OCI-LY7 (cell line): ENCODE results near the gene PLXDC1. TPM values are rescaled to one million over a fixed set of nuclear protein-coding genes. Genes with fewer than 3 reads are reported as not detected.

ENCODE experiments used
- BruUV-seq: library from RNA; stranded (reverse); fragments of 400-500 nt; replicated peaks from 2 replicates; lab custom pipeline; 2021; lab: Mats Ljungman, UMichigan
- CTCF ChIA-PET: fragments of 300-600 bp; sonication (Branson Sonifier 250); formaldehyde crosslinking; loops from one replicate; lab custom pipeline; 2022; ENCODE audit warnings: antibody characterized with exemption; ENCODE audit not compliant: unreplicated experiment; lab: Charles Lee
- POLR2A ChIA-PET: fragments of 300-600 bp; sonication (Branson Sonifier 250); formaldehyde crosslinking; loops from one replicate; lab custom pipeline; 2022; ENCODE audit warnings: antibody characterized with exemption; lab: Charles Lee
- DNase-seq: peaks from one replicate; pipeline ENCODE4 v3.0.0-alpha.2; 2015; ENCODE audit warnings: low spot score
- H2AFZ ChIP-seq: fragments of 200-600 bp; sonication (generic), shearing (Covaris generic); 2 replicates; pipeline ENCODE4 v1.6.1; 2014; ENCODE audit warnings: mild to moderate bottlenecking, antibody characterized with exemption, low read length, moderate library complexity
- H3K27ac ChIP-seq: fragments of 200-600 bp; sonication (generic); 2 replicates; pipeline ENCODE4 v1.5.1; 2014; ENCODE audit warnings: mixed run types, low read depth, mild to moderate bottlenecking, moderate library complexity, low read length, inconsistent platforms; ENCODE audit not compliant: poor library complexity, severe bottlenecking
- H3K36me3 ChIP-seq: fragments of 200-600 bp; sonication (generic); 2 replicates; pipeline ENCODE4 v1.6.1; 2014; ENCODE audit warnings: mild to moderate bottlenecking, antibody characterized with exemption, low read length, moderate library complexity, mixed read lengths; ENCODE audit not compliant: insufficient read depth
- H3K4me1 ChIP-seq: fragments of 200-600 bp; sonication (generic); 2 replicates; pipeline ENCODE4 v1.5.1; 2014; ENCODE audit warnings: mild to moderate bottlenecking, low read length; ENCODE audit not compliant: insufficient read depth, poor library complexity, severe bottlenecking
- H3K4me2 ChIP-seq: fragments of 200-600 bp; sonication (generic); 2 replicates; pipeline ENCODE4 v1.6.1; 2014; ENCODE audit warnings: mild to moderate bottlenecking, low read length
- H3K4me3 ChIP-seq: fragments of 200-600 bp; sonication (generic); 2 replicates; pipeline ENCODE4 v1.5.1; 2014; ENCODE audit warnings: mild to moderate bottlenecking, low read depth, low read length; ENCODE audit not compliant: poor library complexity, severe bottlenecking
- H3K79me2 ChIP-seq: fragments of 200-600 bp; sonication (generic); 2 replicates; pipeline ENCODE4 v1.6.1; 2016; ENCODE audit warnings: low read depth, mild to moderate bottlenecking, low read length, moderate library complexity, mixed read lengths; ENCODE audit not compliant: insufficient read depth
- H3K9me2 ChIP-seq: fragments of 200-600 bp; sonication (generic); 2 replicates; pipeline ENCODE4 v1.6.1; 2016; ENCODE audit warnings: mild to moderate bottlenecking, low read length, mixed read lengths; ENCODE audit not compliant: insufficient read depth
- H3K9me3 ChIP-seq: fragments of 200-600 bp; sonication (generic); 2 replicates; pipeline ENCODE4 v1.6.1; 2014; ENCODE audit warnings: mild to moderate bottlenecking, mixed run types, low read length, mixed read lengths
- H4K20me1 ChIP-seq: fragments of 200-600 bp; sonication (generic); 2 replicates; pipeline ENCODE4 v1.6.1; 2014; ENCODE audit warnings: mild to moderate bottlenecking, antibody characterized with exemption, low read length, moderate library complexity, mixed read lengths; ENCODE audit not compliant: insufficient read depth
- EZH2phosphoT487 ChIP-seq: fragments of 200-600 bp; sonication (generic); IDR thresholded peaks from 2 replicates; pipeline ENCODE4 v1.6.1; 2018; ENCODE audit warnings: low read depth, borderline replicate concordance, mild to moderate bottlenecking, mixed run types, antibody characterized with exemption, low read length, moderate library complexity, mixed read lengths
- intact Hi-C: fragments of 100-400 bp; cut with micrococcal nuclease; formaldehyde crosslinking; loops from one replicate; pipeline ENCODE4 v1.10.0; 2022; ENCODE audit not compliant: unreplicated experiment
- total RNA-seq, 2 experiments: library from RNA; depleted of rRNA in 1 of 2; stranded (reverse); fragments of >200 nt in 1 of 2; shearing (Covaris generic) in 1 of 2; gene quantifications; 2 replicates each; pipeline ENCODE4 v1.2.3, GENCODE V29; 2014 to 2022
- TF ChIP-seq, protein P1 (sequence below): fragments of 200-600 bp; sonication (generic); conservative IDR thresholded peaks from 2 replicates; pipeline ENCODE4 v1.5.1; 2014; ENCODE audit warnings: mild to moderate bottlenecking, antibody characterized with exemption, low read length, moderate library complexity, mixed read lengths

Gene PLXDC1
- total RNA-seq, 2 experiments from 2014 or later: 0.13 to 0.67 TPM

DNA sequence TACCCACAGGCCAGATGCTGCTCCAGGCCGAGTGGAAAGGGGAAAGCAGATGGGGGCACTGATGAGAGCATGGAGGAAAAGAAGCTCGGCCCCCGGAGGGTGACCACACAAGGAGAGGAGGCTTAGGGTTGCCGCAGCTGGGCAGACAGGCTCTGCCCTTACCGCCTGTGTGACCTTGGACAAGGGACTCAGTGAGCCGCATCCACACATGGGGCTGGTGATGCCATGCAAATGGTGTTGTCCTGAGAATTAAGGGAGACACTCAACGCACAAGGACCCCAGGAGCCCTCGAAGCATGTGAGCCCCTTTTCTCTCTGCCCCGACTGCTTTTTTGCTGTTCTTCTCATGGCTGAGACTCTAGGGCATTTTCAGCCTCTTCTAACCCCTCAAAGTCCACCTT is 61.0 kb downstream of the PLXDC1 start:
- Histone ChIP-seq H3K4me3 (no peak overlapping the region), H4K20me1 (no peaks in the 10 kb centered on the region), H2AFZ (no peak overlapping the region), H3K9me2 (no peaks in the 10 kb centered on the region), H3K36me3 (no peaks in the 10 kb centered on the region), H3K9me3 (no peaks in the 10 kb centered on the region), H3K4me1 (peaks cover 37% of the 10 kb centered on the region), H3K27ac (no peak overlapping the region), H3K4me2 (no peak overlapping the region), H3K79me2 (no peaks in the 10 kb centered on the region)
- intact Hi-C loops: loop anchor here (10.0 kb wide), 1 partner anchor 64 kb away; the partner anchor contains the start of gene PLXDC1
- no TSS peak for BruUV-seq
- TF ChIP-seq, protein P1, sequence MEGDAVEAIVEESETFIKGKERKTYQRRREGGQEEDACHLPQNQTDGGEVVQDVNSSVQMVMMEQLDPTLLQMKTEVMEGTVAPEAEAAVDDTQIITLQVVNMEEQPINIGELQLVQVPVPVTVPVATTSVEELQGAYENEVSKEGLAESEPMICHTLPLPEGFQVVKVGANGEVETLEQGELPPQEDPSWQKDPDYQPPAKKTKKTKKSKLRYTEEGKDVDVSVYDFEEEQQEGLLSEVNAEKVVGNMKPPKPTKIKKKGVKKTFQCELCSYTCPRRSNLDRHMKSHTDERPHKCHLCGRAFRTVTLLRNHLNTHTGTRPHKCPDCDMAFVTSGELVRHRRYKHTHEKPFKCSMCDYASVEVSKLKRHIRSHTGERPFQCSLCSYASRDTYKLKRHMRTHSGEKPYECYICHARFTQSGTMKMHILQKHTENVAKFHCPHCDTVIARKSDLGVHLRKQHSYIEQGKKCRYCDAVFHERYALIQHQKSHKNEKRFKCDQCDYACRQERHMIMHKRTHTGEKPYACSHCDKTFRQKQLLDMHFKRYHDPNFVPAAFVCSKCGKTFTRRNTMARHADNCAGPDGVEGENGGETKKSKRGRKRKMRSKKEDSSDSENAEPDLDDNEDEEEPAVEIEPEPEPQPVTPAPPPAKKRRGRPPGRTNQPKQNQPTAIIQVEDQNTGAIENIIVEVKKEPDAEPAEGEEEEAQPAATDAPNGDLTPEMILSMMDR: no peak
- TF ChIP-seq EZH2phosphoT487: no peak
- POLR2A ChIA-PET: no interaction called here
- CTCF ChIA-PET: no interaction called here
- no peak for DNase-seq

DNA sequence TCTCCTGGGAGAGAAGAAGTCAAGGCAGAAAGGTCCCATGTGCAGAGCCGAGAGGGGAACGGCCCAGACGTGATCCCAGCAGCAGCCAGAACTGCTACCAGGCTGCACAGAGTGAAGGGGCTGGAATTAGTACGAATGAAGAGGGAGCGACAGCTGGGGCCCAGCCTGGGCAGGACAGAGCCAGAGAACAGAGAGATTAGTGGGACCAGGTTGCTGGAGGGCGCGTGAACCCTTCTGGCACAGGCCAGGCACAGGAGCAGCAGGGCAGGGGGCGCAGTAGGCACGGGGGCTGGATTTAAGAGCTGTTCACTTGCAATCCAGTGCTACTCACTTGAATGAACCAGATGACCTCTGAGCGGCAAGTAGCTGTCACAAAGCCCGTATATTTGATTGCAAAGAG is 66.9 kb downstream of the PLXDC1 start:
- TF ChIP-seq EZH2phosphoT487: no peak
- TF ChIP-seq, protein P1: no peak
- Histone ChIP-seq H3K9me2 (no peaks in the 10 kb centered on the region), H2AFZ (no peak overlapping the region), H3K9me3 (no peaks in the 10 kb centered on the region), H3K27ac (no peak overlapping the region), H3K36me3 (no peaks in the 10 kb centered on the region), H3K79me2 (no peaks in the 10 kb centered on the region), H3K4me1 (peaks cover 13% of the 10 kb centered on the region), H3K4me2 (no peak overlapping the region), H4K20me1 (no peaks in the 10 kb centered on the region), H3K4me3 (no peak overlapping the region)
- BruUV-seq: no TSS peak
- ChIA-PET POLR2A (no interaction called here), CTCF (no interaction called here)
- intact Hi-C loops: no loop called here
- DNase-seq: no peak

DNA sequence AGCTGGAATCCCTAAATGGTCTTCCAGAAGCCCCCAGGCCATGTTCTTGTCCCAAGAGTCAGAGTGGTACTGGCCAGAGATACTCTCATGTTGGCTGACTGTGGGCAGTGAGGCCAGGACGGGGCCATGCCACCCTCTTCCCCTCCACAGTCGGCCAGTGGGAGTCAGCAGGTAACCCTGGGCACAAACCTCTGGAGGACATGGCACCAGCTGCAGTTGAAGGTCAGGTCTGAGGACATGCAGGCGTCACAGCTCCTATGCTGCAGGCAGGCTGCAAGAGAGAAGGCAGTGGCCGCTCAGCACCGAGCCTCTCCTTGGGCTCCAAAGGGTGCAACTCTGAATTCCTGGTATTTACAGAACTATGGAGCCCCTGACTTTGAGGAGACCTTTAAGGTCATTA is 68.2 kb downstream of the PLXDC1 start:
- ChIA-PET CTCF (no interaction called here), POLR2A (interaction anchor here (0.7 kb wide), 1 partner anchor 15 kb away, joined by 4 read pairs; no protein-coding TSS in a partner anchor)
- no peaks in the 10 kb centered on the region for H3K9me3 ChIP-seq
- no peak for TF ChIP-seq EZH2phosphoT487
- TF ChIP-seq, protein P1: no peak
- H4K20me1 ChIP-seq: no peaks in the 10 kb centered on the region
- no peak overlapping the region for H3K4me2 ChIP-seq
- H3K79me2 ChIP-seq: no peaks in the 10 kb centered on the region
- H3K4me1 ChIP-seq: peaks cover 5% of the 10 kb centered on the region
- no peak overlapping the region for H2AFZ ChIP-seq
- no TSS peak for BruUV-seq
- no peak overlapping the region for H3K4me3 ChIP-seq
- intact Hi-C loops: no loop called here
- H3K27ac ChIP-seq: no peak overlapping the region
- H3K36me3 ChIP-seq: no peaks in the 10 kb centered on the region
- H3K9me2 ChIP-seq: no peaks in the 10 kb centered on the region
- DNase-seq: no peak
